Measurements from ENCODE around the gene RNF220.

DNA sequence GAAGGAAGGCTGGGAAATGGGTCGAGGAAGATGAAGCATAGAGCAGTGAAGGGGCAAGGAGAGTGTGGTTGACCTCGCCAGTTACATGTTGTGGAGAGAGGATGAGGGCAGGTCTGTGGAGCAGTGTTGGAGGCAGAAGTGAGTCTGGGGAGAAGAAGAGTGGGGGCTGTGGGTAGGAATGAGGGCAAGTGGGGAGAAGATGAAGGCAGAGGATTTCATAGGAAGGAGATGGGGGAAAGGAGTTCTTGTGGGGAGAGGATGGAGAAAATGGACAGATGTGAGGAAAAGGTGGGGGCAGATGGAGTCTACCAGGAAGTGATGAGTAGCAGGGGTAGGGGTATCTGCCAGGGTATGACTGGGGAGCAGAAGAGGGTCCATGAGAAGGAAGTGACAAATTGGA, 273.1 kb downstream of the RNF220 start:
- no peak for TF ChIP-seq POLR2A (IDR thresholded peaks at IDR 0.05)
- TF ChIP-seq, protein P1, sequence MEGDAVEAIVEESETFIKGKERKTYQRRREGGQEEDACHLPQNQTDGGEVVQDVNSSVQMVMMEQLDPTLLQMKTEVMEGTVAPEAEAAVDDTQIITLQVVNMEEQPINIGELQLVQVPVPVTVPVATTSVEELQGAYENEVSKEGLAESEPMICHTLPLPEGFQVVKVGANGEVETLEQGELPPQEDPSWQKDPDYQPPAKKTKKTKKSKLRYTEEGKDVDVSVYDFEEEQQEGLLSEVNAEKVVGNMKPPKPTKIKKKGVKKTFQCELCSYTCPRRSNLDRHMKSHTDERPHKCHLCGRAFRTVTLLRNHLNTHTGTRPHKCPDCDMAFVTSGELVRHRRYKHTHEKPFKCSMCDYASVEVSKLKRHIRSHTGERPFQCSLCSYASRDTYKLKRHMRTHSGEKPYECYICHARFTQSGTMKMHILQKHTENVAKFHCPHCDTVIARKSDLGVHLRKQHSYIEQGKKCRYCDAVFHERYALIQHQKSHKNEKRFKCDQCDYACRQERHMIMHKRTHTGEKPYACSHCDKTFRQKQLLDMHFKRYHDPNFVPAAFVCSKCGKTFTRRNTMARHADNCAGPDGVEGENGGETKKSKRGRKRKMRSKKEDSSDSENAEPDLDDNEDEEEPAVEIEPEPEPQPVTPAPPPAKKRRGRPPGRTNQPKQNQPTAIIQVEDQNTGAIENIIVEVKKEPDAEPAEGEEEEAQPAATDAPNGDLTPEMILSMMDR (IDR thresholded peaks at IDR 0.05) = no peak
